ENCODE data around the gene NMRAL1.

Gene NMRAL1

DNA sequence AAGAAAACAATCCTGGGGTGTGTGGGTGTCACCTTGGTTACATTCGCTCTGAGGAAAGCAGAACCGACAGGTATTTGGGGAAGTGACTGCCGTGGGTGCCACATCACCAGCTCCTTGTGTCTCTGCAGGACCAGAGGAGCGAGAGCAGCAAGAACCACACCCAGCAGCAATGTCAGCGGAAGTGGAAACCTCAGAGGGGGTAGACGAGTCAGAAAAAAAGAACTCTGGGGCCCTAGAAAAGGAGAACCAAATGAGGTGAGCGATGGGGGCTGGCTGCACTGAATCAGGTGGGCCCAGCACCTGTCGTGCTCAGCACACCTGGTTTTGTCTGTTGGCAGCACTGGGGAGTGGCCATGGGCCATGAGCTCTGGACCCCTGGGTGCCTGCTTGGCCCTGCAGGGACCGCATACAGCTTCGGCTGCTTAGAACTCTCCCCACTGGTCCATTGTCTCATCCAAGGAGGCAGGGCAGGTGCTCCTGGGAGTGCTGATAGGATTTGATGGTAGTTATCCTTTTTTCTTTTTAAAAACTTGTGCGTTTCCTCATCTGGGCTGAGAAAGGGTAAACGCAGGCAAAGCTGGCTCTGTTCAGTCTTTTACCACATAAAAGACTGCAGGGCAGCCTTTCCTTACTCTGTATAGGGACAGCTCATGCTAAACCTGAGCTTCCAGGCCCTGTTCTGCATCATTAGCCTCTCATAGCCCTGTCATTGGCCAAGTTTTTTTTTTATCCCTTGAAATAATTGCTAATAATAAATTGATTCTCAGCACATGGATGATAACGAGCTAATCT is 31.1 kb upstream of the NMRAL1 start:
- peak; percentile 39 to 53 for DNase-seq (ENCODE audit: low read depth in 2 of 2, low spot score in 1 of 2)

DNA sequence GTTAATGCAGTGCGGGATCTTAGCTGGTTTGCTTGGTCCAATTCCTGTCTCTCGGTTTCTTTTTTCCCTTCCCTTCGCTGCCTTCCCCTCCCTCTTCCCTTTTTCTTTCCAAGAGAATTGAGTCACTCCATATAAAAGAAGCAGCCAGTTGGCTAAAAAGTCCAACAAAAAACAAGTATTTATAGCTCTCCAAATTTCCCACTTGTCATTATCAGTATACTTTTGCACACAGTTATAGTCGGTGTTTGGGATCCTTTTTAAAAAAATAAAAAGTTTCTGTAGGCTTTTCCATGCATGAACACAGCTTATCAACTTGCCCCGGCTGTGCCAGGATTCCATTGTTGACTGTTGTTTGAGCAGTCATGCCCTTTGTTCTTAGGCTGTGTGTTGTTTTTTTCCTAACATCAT is 26.6 kb upstream of the NMRAL1 start:
- DNase-seq (ENCODE audit: low read depth in 2 of 2, low spot score in 1 of 2) = no peak

- no peak for DNase-seq (ENCODE audit: low read depth in 2 of 2, low spot score in 1 of 2)
Measured at GRCh38 chr16:4500272-4500671, 25.8 kb upstream of the NMRAL1 start.

- DNase-seq (ENCODE audit: low read depth in 2 of 2, low spot score in 1 of 2) = no peak
Measured at GRCh38 chr16:4499196-4499555, 24.8 kb upstream of the NMRAL1 start.

DNA sequence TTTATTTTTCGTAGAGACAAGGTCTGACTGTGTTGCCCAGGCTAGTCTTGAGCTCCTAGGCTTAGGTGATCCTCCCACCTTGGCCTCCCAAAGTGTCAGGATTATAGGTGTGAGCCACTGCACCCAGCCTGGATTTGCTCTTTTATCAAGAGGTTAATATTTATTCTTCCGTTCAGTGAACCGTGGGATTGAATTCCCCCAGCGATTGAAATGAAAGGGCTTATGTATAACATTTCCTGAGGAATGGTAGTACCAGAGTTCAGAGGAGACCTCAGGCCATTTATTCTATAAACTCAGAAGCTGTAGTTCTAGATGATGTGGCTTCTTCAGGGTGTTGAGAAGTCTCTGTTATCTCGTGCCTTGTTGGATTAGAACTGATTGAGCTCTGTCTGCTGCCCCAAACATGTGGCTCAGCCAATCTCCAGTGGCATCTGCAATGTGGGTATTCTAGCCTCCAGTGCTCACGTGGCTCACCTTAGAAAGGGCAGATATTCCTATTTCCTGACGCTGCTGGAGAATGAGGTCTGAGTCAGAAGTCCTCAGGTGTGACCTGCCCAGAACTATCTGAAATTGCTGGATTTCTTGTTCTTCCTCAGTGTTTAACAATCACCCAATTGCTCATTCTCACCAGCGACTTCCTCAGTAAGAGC is 24.2 kb upstream of the NMRAL1 start:
- DNase-seq (ENCODE audit: low read depth in 2 of 2, low spot score in 1 of 2) = no peak

DNA sequence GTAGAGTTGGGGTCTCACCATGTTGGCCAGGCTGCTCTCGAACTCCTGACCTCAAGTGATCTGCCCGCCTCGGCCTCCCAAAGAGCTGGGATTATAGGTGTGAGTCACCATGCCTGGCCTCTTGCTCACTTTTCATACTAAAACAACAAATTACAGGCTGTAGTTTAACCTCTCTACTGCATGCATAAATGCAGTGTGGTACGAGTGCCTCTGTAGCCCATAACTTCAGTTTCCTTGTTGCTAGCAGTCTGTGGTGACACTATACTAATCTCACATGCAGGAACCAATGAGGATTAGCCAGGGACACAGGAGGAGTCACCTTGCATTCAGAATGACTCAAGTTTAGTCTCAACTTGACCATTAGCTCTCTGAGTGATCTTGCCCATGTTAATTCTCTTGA is 21.9 kb upstream of the NMRAL1 start:
- DNase-seq (ENCODE audit: low read depth in 2 of 2, low spot score in 1 of 2) = no peak

DNA sequence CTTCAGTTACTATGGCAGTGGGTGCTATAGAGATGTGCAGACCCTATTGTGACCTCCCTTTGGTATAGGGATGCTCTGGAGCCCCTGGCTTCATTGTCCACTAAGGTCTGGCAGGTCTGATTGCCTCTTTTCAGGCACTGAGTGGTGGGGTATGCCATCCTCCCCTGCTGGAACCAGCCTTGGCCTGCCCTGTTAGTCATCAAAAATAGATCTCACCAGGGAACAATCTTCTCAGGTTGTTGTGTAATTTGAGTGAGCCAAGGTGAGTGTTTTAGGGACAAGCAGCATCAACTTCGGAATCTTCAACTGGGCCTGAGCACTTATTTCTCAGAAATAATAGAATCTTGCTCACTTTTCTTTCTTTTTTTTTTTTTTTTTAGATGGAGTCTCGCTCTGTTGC is 21.3 kb upstream of the NMRAL1 start:
- DNase-seq (ENCODE audit: low read depth in 2 of 2, low spot score in 1 of 2) = no peak

DNA sequence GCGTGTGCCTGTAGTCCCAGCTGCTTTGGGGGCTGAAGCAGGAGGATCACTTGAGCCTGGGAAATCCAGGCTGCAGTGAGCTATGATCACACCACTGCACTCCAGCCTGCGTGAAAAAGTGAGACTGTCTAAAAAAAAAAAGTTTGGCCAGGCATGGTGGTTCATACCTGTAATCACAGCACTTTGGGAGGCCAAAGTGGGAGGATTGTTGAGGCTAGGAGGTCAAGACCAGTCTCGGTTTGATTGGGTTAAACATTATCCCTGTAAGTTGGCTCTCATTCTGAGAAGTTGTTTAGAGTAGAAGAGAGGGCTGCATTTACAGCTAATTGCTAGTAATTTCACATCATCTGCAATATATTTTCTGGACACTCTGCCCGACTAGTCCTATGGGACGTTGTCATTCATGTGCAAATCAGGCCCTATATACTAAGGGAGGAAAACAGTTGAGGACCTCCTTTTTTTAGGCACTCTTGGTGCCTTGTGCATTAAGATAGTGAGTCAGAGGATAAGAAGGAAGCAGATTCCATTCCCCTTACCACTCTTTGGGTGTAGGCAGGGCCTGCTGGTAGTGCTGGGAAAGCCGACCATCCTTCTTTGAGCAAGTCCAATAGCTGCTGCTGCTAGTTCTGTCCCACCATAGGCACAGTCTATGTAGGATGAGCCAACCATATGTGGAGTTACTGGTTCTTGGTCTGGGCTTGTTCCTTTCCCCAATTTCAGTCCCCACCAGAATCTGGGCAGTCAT is 20.5 kb upstream of the NMRAL1 start:
- no peak for DNase-seq (ENCODE audit: low read depth in 2 of 2, low spot score in 1 of 2)

- DNase-seq (ENCODE audit: low read depth in 2 of 2, low spot score in 1 of 2) = no peak
Measured at GRCh38 chr16:4491898-4492297, 17.5 kb upstream of the NMRAL1 start.

- DNase-seq (ENCODE audit: low read depth in 2 of 2, low spot score in 1 of 2) = no peak
Measured at GRCh38 chr16:4489030-4489429, 14.6 kb upstream of the NMRAL1 start.

DNA sequence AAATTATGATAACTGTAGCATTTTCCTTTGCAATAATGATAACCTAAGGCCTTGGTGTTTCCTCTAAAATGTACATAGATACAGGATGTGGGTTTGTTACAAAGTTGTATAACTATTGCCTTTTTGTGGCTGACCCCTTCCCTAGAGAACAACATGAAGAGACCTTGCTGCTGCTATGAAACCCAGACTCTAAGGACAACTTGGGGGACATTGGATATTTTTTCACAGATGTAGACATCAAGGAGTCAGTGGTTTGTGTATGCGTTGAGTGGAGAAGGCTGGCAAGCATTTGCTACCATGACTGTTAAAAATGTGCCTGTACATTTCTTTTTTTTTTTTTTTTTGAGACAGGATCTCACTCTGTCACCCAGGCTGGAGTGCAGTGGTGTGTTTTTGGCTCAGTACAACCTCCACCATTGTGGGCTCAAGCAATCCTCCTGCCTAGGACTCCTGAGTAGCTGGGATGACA is 14.1 kb upstream of the NMRAL1 start:
- no peak for DNase-seq (ENCODE audit: low read depth in 2 of 2, low spot score in 1 of 2)

- DNase-seq (ENCODE audit: low read depth in 2 of 2, low spot score in 1 of 2) = no peak
Measured at GRCh38 chr16:4487955-4488498, 13.6 kb upstream of the NMRAL1 start.

DNA sequence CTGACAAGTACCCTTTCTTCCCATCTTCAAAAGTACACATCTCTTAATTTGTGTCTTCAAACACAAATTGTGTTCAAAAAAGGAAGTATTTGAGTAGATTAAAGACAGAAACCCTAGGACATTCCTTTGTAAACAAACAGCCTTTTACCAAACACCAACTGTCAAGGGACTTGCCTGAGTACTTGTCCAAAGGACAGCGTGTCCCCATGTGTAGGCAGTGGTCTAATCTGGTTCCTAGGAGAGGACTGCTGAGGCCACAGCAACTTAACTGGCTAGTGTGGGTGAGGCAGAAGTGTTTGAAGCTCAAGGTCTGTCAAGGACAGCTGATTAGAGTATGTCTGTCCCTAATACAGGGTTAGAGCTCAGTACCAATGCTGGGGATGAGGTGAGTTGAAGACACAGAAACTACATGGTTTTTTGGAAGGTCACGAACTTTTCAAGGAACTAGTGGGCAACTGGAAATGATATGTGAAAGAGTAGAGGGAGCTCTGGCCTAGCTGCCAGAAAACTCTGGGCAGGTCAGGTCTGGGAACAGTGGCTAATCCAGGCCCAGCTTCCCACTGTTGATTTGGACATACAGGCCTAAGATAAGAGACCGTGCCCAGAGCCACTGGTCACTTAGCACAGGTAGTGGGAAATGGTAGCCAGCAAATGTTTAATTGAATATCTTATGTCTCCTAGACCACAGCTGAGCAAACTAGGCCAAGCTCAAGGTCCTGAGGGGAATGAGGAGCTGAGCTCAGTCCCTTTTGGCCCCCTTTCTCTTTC is 11.9 kb upstream of the NMRAL1 start:
- no peak for DNase-seq (ENCODE audit: low read depth in 2 of 2, low spot score in 1 of 2)

- no peak for DNase-seq (ENCODE audit: low read depth in 2 of 2, low spot score in 1 of 2)
Measured at GRCh38 chr16:4481963-4482362, 7.5 kb upstream of the NMRAL1 start.

GRCh38 chr16:4481526-4481925 is 7.1 kb upstream of the NMRAL1 start:
- DNase-seq (ENCODE audit: low read depth in 2 of 2, low spot score in 1 of 2) = no peak

DNA sequence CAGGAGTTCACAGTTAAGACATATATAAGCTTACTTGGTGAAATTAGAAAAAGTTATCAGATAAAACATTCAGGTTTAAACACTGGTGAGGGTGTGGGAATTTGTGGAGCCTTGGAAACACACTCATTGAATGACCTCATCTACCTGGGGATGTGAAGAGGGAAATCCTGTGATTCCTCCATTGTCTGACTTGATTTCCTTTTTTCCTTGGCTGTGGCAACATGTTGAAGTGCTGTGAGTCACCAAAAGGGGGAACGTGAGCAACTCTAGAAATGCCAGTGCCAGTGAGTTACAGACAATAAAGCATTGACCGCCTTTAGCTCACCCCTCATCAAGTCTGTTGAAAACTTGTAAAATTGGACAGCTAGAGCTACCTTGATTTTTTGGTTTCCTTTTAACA is 3.5 kb upstream of the NMRAL1 start:
- DNase-seq (ENCODE audit: low read depth in 2 of 2, low spot score in 1 of 2) = no peak

DNA sequence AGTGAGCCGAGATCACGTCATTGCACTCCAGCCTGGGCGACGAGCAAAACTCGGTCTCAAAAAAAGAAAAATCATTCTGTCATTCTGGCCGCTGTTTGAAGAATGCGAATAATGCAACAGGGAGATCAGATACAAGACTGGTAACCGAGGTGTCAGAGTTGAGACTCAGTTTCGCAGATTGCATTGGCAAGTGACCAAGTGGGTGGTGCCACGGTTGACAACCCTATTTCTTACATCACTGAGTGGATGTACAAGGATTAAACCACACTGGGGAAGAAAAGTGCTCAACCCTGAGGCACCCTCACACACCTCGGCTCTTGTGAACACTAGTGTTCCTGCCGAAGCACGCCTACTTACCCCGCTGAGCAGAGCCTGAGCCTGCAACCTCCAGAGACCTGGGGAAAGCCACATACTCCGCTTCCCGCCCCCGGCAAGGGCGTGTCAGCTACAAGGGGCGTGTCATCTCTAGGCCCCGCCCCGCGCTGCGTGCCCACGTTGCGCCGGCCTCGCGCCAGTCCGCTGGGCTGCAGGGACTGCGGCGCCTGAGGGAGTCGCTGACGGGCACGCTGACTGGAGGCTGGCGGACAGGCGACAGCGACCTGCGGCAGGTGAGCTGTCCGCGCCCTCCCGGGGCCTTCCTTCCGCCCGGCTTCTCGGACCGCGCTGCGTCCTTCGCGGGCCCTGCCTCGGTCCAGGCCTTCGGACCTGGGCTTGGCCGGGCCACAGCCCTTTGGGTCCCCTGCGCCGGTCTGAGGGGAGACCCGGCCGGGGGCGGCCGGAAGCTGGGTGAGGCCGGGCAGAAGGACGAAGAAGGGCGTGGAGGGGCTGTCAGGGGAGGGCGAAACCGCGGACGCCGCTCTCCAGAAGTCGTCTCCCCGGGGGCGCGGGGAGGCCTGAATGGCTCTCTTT is 1.7 kb upstream of the NMRAL1 start, which contains the start of gene HMOX2:
Gene HMOX2 (plus strand): TSS at position 519 of the 909 bp plus-strand sequence. CDS start 29,127 bp downstream, outside the sequence.
- peak; percentile 85 to 86 for DNase-seq (ENCODE audit: low read depth in 2 of 2, low spot score in 1 of 2)

GRCh38 chr16:4472880-4473279 is 1.5 kb downstream of the NMRAL1 start:
- DNase-seq (ENCODE audit: low read depth in 2 of 2, low spot score in 1 of 2) = no peak

DNA sequence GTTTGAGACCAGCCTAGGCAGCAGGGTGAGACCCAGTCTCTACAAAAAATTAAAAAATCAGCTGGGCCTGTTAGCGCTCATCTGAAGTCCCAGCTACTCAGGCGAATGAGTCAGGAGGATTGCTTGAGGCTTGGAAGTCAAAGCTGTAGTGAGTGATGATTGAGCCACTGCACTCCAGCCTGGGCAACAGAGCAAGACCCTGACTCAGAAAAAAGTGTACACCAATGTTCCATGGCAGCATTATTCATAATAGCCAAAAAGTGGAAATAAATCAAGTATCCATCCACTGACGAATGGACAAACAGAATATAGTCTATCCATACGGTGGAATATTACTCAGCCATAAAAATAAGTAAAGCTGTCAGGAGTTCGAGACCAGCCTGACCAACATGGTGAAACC is 2.6 kb downstream of the NMRAL1 start:
- no peak for DNase-seq (ENCODE audit: low read depth in 2 of 2, low spot score in 1 of 2)

DNA sequence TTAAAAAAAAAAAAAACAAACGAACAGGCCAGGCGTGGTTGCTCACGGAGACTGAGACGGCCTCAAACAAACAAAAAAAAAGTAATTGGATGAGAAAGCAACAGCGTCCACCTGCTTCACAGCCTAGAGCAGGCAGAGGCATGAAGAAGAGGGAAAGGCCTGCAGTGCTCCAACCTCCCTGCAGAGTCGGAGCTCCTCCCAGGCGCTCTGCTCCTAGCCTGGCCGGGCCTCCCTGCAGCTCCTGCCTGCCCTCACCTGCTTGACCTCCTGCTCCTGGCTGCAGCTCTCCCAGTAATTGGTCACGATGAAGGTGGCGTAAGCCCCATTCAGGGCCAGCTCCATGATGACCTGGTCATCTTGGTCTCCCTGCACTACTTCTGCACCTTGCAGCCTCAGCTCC is 5.5 kb downstream of the NMRAL1 start:
- no peak for DNase-seq (ENCODE audit: low read depth in 2 of 2, low spot score in 1 of 2)
